Tibial artery (tissue), 4 donors: ENCODE data around the gene INPP4B.

Source experiments
- DNase-seq, 2 donors: peaks; one replicate each; pipeline ENCODE4 v3.0.0-alpha.2; 2019
- H3K27ac ChIP-seq, 2 donors: fragments of 200-600 bp; sonication (generic) in 1 of 2; 1 replicate in 1 of 2; 2 replicates in 1 of 2; pipeline ENCODE4 v1.5.1; 2018 to 2019; ENCODE audit warnings: mild to moderate bottlenecking in 1 of 2
- H3K27me3 ChIP-seq, 2 donors: fragments of 200-600 bp; sonication (generic) in 1 of 2; one replicate each; pipeline versions ENCODE4 v1.5.1 to v1.6.0; 2016 to 2019
- H3K36me3 ChIP-seq, 3 donors: fragments of 200-600 bp; sonication (generic) in 2 of 3; one replicate each; pipeline ENCODE4 v1.5.1; 2016 to 2019; ENCODE audit warnings: mild to moderate bottlenecking in 2 of 3
- H3K4me1 ChIP-seq, 4 donors: fragments of 200-600 bp; sonication (generic) in 2 of 4; 1 replicate in 3 of 4; 2 replicates in 1 of 4; pipeline ENCODE4 v1.5.1; 2016 to 2019
- H3K4me3 ChIP-seq, 2 donors: fragments of 200-600 bp; sonication (generic) in 1 of 2; 1 replicate in 1 of 2; 2 replicates in 1 of 2; pipeline ENCODE4 v1.5.1; 2018 to 2019; ENCODE audit warnings: mild to moderate bottlenecking in 2 of 2
- H3K9me3 ChIP-seq, 3 donors: fragments of 200-600 bp; sonication (generic) in 1 of 3; one replicate each; pipeline ENCODE4 v1.5.1; 2016 to 2019
- intact Hi-C: fragments of 100-400 bp; cut with DNase I; formaldehyde crosslinking; loops from one replicate; pipeline ENCODE4 v1.15.0; 2023; ENCODE audit warnings: low total_unique reads
- TF ChIP-seq, protein P1 (sequence below), 2 experiments: fragments of 200-600 bp in 1 of 2; fragments of 450-650 bp in 1 of 2; IDR thresholded peaks; one replicate each; pipeline ENCODE4 v1.5.1; 2017 to 2019; ENCODE audit warnings: antibody characterized with exemption in 2 of 2, mild to moderate bottlenecking in 1 of 2, moderate library complexity in 1 of 2

INPP4B gene

DNA sequence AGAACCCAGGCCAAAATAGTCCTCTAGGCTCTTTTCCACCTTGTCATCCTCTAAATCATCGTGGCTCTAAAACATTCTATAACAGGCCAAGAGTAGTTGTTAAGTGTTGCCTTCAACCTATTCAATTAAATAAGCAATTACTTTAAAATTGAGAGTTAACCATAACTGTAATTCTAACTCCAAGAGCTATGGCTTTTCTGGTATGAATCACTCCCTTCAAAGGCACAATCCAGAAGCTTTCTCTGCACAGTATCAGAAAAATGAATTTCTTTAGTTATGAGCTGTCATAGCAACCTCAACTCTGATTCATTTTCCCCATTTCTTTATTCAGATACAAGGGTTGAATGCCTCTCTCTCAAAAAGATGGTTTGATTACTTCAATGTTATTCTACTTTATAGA is 21.7 kb downstream of the INPP4B start:
- no peak overlapping the region for H3K27ac ChIP-seq
- H3K9me3 ChIP-seq: no peaks in the 10 kb centered on the region
- H3K4me3 ChIP-seq: no peak overlapping the region
- TF ChIP-seq, protein P1, sequence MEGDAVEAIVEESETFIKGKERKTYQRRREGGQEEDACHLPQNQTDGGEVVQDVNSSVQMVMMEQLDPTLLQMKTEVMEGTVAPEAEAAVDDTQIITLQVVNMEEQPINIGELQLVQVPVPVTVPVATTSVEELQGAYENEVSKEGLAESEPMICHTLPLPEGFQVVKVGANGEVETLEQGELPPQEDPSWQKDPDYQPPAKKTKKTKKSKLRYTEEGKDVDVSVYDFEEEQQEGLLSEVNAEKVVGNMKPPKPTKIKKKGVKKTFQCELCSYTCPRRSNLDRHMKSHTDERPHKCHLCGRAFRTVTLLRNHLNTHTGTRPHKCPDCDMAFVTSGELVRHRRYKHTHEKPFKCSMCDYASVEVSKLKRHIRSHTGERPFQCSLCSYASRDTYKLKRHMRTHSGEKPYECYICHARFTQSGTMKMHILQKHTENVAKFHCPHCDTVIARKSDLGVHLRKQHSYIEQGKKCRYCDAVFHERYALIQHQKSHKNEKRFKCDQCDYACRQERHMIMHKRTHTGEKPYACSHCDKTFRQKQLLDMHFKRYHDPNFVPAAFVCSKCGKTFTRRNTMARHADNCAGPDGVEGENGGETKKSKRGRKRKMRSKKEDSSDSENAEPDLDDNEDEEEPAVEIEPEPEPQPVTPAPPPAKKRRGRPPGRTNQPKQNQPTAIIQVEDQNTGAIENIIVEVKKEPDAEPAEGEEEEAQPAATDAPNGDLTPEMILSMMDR (IDR thresholded peaks at IDR 0.05): no peak
- no peaks in the 10 kb centered on the region for H3K4me1 ChIP-seq
- no peak for DNase-seq
- intact Hi-C loops: no loop called here
- no peaks in the 10 kb centered on the region for H3K27me3 ChIP-seq
- no peaks in the 10 kb centered on the region for H3K36me3 ChIP-seq

DNA sequence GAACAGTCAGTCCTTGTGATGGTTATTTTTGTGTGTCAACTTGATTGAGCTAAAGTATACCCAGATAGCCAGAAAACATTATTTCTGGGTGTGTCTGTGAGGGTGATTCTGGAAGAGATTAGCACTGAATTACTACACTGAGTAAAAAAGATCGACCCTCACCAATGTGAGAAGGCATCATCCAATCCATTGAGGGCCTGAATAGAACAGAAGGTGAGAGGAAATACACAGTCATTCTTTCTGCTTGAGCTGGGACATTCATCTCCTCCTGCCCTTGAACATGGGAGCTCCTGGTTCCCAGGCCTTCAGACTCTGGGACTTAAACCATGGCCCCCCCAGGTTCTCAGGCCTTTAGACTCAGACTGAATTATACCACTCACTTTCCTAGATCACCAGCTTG is 22.3 kb downstream of the INPP4B start:
- no peaks in the 10 kb centered on the region for H3K27me3 ChIP-seq
- H3K36me3 ChIP-seq: no peaks in the 10 kb centered on the region
- TF ChIP-seq, protein P1 (IDR thresholded peaks at IDR 0.05): no peak
- intact Hi-C loops: no loop called here
- DNase-seq: no peak
- H3K27ac ChIP-seq: no peak overlapping the region
- no peak overlapping the region for H3K4me3 ChIP-seq
- H3K9me3 ChIP-seq: no peaks in the 10 kb centered on the region
- H3K4me1 ChIP-seq: peaks cover 0 to 3% (median under 1%) of the 10 kb centered on the region in 4 donors

DNA sequence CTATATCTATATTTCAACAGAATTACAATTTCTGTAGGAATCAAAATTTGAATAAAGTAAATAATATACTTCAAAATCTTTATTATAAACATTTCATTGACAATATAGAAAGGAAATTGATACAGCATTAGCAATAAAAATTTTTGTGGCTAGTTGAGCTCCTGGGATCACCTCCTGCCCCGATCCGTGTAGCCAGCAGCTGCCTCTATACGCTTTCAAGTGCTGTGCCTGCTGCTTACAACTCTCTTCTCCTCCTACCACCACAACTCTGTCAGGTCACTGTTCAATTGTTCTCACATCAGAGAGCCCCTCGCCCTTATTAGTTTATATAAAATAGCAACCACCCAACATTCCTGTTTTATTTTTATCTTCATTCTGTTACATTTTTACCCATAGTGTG is 27.6 kb downstream of the INPP4B start:
- no peak for DNase-seq

DNA sequence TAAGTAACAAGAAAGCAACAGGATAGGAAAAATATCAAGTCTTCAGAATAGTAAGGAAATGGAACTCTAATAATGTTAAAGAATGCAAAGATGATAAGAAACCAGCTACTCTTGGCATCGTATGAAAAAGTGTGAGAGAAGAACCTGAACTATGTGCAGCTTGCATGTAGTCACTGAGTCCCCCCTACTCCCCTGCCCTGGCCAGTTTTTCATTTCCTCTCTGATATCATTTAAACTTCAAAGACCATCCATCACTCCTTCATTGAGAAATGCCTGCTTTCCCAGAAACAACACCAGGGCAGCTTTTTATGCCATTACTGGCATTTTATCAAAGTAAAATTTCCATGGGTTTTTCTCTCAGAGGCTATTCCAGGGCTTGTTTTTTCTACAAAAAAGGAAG is 28.1 kb downstream of the INPP4B start:
- Histone ChIP-seq H3K4me1 (peaks cover 0 to 38% (median 17%) of the 10 kb centered on the region in 4 donors), H3K36me3 (no peaks in the 10 kb centered on the region), H3K27ac (peak overlapping the region; percentile 50 to 61), H3K4me3 (peak overlapping the region; percentile 2 to 13), H3K27me3 (no peaks in the 10 kb centered on the region), H3K9me3 (no peaks in the 10 kb centered on the region)
- TF ChIP-seq, protein P1 (IDR thresholded peaks at IDR 0.05): no peak
- intact Hi-C loops: no loop called here
- no peak for DNase-seq

More for the DNA sequence above, 27.6 kb downstream of the INPP4B start:
- H3K27me3 ChIP-seq: no peaks in the 10 kb centered on the region
- intact Hi-C loops: no loop called here
- no peaks in the 10 kb centered on the region for H3K36me3 ChIP-seq
- TF ChIP-seq, protein P1 (IDR thresholded peaks at IDR 0.05): no peak
- H3K4me1 ChIP-seq: peaks cover 0 to 38% (median 17%) of the 10 kb centered on the region in 4 donors
- peak overlapping the region in 1 of 2 donors; percentile 61 for H3K27ac ChIP-seq
- no peak overlapping the region for H3K4me3 ChIP-seq
- no peaks in the 10 kb centered on the region for H3K9me3 ChIP-seq

DNA sequence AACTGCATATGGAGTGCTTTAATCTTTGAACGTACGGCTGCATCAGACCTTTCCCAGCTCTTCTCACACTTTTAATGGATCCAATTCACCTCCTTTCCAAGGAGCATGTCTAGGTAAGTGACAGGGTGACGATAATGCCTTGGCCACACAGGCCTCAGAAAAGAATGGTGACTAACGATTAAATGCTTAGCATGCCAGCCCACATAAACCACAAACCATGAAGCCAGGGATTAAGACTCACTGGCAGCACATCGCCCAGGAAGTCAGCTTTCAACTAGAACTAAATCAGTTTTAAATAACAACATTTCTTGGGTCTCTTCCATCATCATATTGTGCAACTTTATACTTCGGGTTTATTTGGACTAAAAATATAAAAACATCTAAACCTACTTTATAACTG is 28.7 kb downstream of the INPP4B start:
- DNase-seq: peak; percentile 48 to 79
- H3K27ac ChIP-seq: peak overlapping the region; percentile 50 to 61

More for the DNA sequence above, 28.7 kb downstream of the INPP4B start:
- H3K27me3 ChIP-seq: no peaks in the 10 kb centered on the region
- H3K4me3 ChIP-seq: peak overlapping the region; percentile 2 to 13
- H3K4me1 ChIP-seq: peaks cover 0 to 38% (median 17%) of the 10 kb centered on the region in 4 donors
- no peaks in the 10 kb centered on the region for H3K36me3 ChIP-seq
- TF ChIP-seq, protein P1 (IDR thresholded peaks at IDR 0.05): no peak
- intact Hi-C loops: no loop called here
- no peaks in the 10 kb centered on the region for H3K9me3 ChIP-seq
